ENCODE results near the gene PCMTD2.
"Not testable (repeated sequence)": the region's sequence is repeated elsewhere in the genome, so short reads cannot be mapped to it uniquely, and the experiment has no call there.

GRCh38 chr20:64313761-64314160, 58.2 kb downstream of the PCMTD2 start:
- TF ChIP-seq, protein P1, sequence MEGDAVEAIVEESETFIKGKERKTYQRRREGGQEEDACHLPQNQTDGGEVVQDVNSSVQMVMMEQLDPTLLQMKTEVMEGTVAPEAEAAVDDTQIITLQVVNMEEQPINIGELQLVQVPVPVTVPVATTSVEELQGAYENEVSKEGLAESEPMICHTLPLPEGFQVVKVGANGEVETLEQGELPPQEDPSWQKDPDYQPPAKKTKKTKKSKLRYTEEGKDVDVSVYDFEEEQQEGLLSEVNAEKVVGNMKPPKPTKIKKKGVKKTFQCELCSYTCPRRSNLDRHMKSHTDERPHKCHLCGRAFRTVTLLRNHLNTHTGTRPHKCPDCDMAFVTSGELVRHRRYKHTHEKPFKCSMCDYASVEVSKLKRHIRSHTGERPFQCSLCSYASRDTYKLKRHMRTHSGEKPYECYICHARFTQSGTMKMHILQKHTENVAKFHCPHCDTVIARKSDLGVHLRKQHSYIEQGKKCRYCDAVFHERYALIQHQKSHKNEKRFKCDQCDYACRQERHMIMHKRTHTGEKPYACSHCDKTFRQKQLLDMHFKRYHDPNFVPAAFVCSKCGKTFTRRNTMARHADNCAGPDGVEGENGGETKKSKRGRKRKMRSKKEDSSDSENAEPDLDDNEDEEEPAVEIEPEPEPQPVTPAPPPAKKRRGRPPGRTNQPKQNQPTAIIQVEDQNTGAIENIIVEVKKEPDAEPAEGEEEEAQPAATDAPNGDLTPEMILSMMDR (IDR thresholded peaks at IDR 0.05) = not testable (repeated sequence)
- not testable (repeated sequence) for TF ChIP-seq POLR2A (IDR thresholded peaks at IDR 0.05)
